ENCODE results near the gene ALX3.
"Not testable (repeated sequence)": the region's sequence is repeated elsewhere in the genome, so short reads cannot be mapped to it uniquely, and the experiment has no call there.

The ALX3 gene

DNA sequence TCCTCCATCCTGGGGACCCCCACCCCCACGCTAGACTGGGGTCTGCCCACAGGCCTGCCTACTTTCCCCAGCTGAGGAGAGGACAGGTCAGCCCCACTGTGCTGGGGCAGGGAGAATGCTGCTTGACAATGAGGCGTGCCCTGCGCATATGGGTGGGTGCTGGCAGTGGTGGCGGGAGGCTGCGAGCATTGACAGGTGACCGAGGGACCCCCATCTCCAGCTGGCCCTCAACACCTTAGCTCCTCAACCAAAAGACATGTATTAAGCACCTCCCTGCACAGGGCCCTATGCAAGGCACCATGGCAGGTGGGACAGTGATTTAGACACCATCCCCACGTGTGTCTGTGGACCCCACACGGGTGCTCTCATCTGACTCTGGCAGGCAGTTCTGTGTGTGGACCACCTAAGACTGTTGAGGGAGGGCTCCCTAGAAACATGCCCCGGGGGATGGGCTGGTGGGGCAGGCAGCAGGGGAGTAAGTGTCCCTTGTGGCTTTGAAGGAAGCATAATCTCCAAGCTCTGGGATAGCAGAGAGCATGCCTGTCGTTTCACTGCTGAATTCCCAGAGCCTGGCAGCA is 18.4 kb upstream of the ALX3 start:
- DNase-seq: no peak

DNA sequence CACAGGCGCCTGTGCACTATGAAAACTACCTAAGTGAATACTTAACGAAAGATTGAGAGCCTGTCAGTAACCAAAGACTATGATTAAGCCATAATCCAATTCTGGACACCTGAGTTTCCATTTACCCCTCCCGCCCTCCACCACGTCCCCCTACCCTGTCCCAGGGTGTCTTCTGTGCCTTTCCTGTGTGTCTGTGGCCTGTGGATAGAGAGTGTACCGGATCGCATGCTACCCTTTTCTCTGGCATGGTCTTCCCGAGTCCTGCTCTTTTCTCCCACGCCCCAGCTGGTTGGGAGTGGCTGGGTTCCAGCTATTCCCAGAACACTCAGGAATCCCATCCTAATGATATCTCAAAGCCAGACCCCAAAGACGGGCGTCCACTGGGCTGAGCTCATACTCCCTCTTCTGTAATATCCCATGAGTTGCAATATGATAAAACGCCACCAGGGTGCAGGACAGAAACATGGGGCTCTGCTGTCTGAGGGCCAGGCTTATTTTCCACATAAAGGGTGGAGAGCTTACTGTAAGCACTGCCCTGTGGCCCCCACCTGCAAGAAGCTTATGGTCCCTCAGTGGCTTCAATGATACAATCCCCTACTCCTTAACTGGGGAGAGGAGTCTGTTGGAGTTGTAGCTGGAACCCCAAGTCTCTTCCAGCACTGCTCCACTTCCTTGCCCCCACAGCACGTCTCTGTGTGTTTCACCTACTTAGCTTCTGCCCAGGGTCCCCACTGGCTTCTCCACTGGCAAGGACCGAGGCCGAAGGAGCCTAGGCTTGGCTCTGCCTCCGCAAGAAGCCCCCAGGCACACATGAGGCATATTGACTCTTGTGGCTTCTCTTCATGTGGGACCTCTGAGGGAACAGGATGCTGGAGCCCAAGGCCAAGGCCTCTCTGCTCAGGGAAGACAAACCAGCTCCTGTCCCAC is 17.6 kb upstream of the ALX3 start:
- DNase-seq: peak; percentile 29

- DNase-seq: no peak
Observed at GRCh38 chr1:110086961-110087360, 16.5 kb upstream of the ALX3 start.

- DNase-seq: no peak
Observed at GRCh38 chr1:110085671-110086070, 15.2 kb upstream of the ALX3 start.

DNA sequence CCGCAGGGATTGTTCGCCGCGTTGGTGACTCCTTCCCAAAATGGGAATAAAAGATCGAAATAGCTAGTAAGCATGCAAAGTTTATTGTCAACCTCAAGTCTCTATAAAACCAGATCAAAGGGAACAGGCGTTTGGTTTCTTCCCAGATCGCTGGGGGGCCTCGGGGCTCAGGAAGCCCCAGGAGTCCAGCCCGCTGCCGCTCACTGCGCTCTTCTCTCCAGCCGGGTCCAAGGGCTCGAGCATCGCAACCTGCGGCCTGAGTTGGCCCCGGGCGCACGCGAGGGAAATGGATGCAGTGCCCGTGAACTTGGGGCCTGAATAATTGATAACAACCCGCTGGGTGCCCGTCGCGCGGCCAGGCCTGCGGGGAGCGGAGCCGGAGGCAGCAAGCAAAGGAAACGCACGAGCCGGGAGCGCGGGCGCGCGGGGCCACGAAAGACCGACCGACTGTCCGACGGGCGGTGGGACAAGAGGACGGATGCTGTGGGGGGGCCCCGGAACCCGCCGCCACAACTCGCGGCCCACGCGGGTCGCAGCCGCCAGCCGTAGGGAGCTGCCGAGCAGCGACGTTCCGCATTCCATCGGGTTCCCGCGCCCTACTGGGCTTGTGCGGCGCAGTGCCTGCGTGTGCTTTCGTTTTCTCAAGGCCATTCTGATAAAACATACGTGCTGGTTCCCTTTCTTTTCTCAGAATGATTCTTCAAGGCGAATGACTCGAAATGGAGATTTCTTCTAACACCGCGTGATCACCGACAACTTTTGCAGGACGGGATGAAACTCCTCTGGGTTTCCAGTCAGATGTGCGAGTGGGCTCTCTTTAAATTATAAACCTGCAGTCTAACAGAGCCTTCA is 14.0 kb upstream of the ALX3 start:
- DNase-seq: no peak

- DNase-seq: no peak
Observed at GRCh38 chr1:110083866-110084226, 13.4 kb upstream of the ALX3 start.

DNA sequence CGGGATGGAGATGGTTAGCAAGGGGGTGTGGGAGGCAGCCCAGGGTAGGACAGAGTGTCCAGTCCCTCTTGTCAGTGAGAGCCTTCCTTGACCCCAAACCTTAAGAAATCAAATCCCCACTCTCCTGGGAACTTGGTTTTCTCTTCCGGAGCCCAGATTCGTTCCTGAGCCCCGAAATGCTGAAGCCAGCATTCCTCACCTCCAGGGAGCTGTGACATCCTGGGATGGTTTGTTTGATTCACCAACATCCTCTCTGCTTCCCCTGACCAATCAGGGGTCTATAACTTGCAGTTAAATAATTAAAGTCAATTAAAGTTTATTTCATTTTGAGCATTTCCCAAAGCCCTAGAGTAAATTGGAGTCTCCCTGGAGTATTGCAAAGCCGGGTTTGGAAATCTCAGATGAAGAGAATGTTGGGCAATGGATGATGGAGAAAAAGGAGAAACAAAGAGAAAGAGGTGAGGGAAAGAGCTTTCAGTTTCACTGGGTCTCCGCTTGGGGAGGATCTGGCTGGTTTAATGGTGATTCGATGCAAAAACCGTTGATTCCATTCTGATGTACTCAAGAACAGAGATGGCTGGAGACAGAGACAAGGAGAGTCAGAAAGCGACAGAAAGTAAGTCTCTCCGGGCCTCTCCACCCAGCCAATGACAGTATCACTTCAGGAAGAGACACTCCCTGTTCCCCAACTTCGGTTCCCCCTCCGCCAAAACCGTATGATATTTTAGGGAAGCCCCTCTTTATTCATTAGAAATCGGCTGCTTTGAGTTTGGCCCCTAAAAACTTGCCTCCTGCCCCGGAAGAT is 12.8 kb upstream of the ALX3 start:
- DNase-seq: no peak

GRCh38 chr1:110082477-110082876 is 12.0 kb upstream of the ALX3 start:
- no peak for DNase-seq

GRCh38 chr1:110081061-110081460 is 10.6 kb upstream of the ALX3 start:
- DNase-seq: no peak

DNA sequence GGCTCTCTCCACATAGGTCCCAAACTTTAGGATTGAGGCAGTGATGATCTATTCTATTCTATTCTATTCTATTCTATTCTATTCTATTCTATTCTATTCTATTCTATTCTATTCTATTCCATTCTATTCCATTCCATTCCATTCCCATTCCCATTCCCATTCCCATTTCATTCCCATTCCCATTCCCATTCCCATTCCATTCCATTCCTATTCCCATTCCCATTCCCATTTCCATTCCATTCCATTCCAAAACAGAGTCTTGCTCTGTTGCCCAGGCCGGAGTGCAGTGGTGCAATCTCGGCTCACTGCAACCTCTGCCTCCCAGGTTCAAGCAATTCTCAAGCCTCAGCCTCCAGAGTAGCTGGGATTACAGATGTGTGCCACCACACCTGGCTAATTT is 9.5 kb upstream of the ALX3 start:
- not testable (repeated sequence) for DNase-seq

- no peak for DNase-seq
Observed at GRCh38 chr1:110076789-110077500, 6.5 kb upstream of the ALX3 start.

DNA sequence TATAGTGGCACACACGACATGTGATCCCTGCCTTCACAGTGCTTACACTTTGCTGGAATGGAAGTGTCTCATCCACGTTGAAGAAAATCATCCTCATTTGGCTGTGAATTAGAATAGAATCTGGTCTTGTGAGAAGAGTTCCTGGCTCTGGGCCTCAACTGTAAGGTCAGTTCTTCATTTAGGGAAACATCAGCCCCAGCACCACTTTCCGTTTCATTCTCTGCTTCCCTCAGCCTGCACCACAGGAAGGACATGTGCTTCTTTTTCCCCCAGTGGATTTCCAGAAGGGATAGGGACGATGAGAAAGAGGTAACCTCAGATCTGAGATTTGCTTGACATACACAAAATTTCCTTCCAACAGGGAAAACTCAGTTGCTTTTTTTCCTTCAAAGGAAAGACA is 3.7 kb upstream of the ALX3 start:
- DNase-seq: no peak

GRCh38 chr1:110070282-110070669 is 196 bp downstream of the ALX3 start:
- no peak for DNase-seq

GRCh38 chr1:110069404-110070281 is 829 bp downstream of the ALX3 start:
- DNase-seq: no peak

DNA sequence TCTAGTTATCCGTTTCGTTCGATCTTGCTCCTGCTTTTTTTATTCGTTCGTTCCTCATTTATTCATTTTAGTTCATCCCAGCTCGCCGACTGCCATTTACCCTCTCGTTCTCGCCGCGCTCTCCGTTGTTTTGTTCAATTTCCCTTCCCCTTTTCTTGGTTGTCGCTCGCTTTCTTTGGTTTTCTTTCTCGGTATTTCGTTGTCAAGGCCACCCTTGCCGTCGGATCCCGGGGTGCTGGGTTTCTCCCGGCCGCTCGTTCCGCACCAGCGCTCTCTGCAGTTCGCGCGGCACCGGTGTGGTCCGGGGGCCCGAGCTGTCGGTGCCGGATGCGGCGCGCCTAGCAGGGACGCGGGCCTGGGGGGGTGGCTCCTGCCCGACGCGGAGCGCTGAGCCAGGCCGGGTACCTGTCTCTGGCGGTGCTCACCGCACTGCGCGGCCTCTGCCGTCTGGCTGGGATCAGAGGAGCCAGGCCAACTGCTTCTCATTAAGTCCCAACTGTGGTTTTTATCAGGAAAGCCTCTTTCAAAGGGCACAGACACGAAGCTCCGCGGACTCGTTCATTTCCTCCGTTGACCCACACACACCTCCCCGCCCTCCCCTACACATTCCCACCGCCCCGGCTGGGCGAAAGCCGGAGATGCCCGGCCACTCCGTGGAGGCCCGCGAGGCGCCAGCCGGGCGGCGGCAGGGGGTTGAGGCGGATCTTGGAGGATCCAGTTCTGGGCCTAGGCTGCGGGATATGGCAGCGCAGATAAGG is 1.6 kb downstream of the ALX3 start:
- no peak for DNase-seq

DNA sequence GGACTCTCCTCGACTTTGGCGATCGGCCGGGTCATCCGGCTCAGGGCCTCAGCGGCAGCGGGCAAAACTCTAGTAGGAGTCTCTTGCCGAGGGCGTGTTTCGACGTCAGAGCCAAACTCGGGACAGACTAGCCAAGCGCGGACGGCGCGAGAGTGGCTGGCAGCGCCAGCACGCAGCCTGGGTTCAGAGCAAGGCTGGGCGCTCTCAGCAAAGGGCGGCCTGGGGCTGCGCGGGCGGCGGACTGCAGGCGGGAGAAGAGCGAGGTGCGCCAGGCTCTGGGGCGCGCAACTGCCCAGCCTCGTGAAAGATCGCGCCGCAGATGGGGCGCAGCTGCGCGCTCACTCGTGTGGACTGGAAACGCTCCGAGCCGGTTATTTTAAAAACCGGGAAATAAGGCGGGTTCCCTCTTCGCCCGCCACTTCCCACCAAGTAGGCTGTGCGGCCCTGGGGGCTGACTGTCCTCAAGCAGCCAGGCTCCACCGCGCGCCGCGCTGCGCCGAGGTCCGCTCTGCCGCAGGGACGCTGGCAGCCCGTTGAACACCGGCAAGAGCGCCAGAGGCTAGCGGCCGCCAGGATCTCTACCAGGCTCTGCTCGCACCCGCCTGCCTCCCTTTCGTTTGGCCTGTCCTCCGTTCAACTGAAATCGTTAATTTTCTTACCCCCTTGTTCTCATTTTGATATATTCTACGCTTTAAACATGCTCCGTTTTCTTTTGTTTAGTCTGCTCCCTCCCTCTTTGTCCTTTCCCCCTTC is 2.4 kb downstream of the ALX3 start:
- no peak for DNase-seq

GRCh38 chr1:110067479-110067892 is 3.0 kb downstream of the ALX3 start:
- no peak for DNase-seq

- DNase-seq: no peak
Observed at GRCh38 chr1:110065841-110066240, 4.6 kb downstream of the ALX3 start.

- DNase-seq: no peak
Observed at GRCh38 chr1:110064576-110065337, 5.7 kb downstream of the ALX3 start.
